GM12892 (cell line): ENCODE measurements around the gene GCNT4.

ENCODE experiments used
- POLR2A ChIP-seq: IDR thresholded peaks from 2 replicates; pipeline ENCODE4 v1.6.1; 2011; ENCODE audit warnings: low read depth, low read length, control low read depth
- POLR2AphosphoS5 ChIP-seq: IDR thresholded peaks from 2 replicates; pipeline ENCODE4 v1.6.1; 2011; ENCODE audit warnings: low read depth, low read length, control low read depth
- TAF1 ChIP-seq: IDR thresholded peaks from 2 replicates; pipeline ENCODE4 v1.6.1; 2011; ENCODE audit warnings: low read depth, mild to moderate bottlenecking, control low read depth, low read length, borderline replicate concordance

- no peak for TF ChIP-seq POLR2AphosphoS5
- TF ChIP-seq POLR2A, result no peak
- no peak for TF ChIP-seq TAF1
These were observed 30.6 kb downstream of the GCNT4 start for GRCh38 chr5:75021800-75022199.
